ENCODE results near the gene MAT2B. TPM values are rescaled to one million over a fixed set of nuclear protein-coding genes. Genes with fewer than 3 reads are reported as not detected.
A peak's percentile ranks its signal among the peaks of the same experiment; 100 is the strongest.

The MAT2B gene
- total and polyA plus RNA-seq, 9 donors = 34.8 to 56.8 (median 51.0) TPM

DNA sequence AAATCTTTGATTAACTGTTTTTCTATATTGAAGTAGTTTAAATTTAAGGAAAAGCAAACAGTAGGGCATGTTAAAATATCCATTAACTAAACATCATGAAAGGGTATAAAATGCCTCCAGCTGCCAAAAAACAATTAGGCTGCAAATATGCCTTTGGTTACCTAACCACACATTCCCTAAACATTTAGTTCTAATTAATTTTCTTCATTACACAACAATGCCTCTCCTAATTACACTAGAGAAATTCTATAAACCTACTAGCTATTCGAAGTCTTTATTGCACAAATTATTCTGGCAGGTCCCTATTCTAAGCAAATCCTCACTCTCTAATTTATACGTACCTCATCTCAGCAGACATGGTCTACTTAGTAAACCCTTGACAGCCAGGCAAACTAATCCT, 37.4 kb downstream of the MAT2B start:
- no peak for DNase-seq
- H3K4me1 ChIP-seq (ENCODE audit: control insufficient read depth, insufficient read depth, low read length) = no peaks in the 10 kb centered on the region
- WGBS (ENCODE audit: insufficient coverage) = 71% methylated on average over 1 of the region's 2 CpGs
- H3K36me3 ChIP-seq (ENCODE audit: control insufficient read depth, insufficient read depth, low read length) = no peaks in the 10 kb centered on the region
- no peak overlapping the region for H3K4me3 ChIP-seq (ENCODE audit: low read length)
- no peaks in the 10 kb centered on the region for H3K27me3 ChIP-seq (ENCODE audit: control insufficient read depth, insufficient read depth, low read length)
- H3K9me3 ChIP-seq (replicated peaks; ENCODE audit: control insufficient read depth, low read depth, low read length) = no peaks in the 10 kb centered on the region
- no peak overlapping the region for H3K27ac ChIP-seq (ENCODE audit: low read length)

DNA sequence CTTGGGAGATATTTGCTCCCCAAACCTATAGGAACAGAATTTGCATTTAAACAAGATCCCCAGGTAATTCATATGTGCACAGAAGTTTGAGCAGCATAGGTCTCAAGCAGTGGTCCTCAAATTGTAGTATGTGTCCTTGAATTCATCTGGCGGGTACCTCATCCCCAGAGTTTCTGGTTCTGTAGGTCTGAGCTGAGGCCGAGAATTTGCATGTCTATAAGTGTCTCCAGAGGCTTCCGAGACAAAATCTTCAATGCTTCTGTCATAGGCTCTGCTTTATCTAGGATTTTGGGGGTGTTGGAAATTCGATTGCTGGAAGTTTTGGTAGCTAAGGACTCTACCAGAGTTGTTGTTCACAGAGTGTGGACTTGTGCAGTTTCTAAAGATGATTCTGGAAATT, 38.6 kb downstream of the MAT2B start:
- Histone ChIP-seq H3K36me3 (ENCODE audit: control insufficient read depth, insufficient read depth, low read length) (no peaks in the 10 kb centered on the region), H3K27me3 (ENCODE audit: control insufficient read depth, insufficient read depth, low read length) (no peaks in the 10 kb centered on the region), H3K4me3 (ENCODE audit: low read length) (no peak overlapping the region), H3K9me3 (replicated peaks; ENCODE audit: control insufficient read depth, low read depth, low read length) (no peaks in the 10 kb centered on the region), H3K27ac (ENCODE audit: low read length) (no peak overlapping the region), H3K4me1 (ENCODE audit: control insufficient read depth, insufficient read depth, low read length) (no peaks in the 10 kb centered on the region)
- no peak for DNase-seq
- 50% methylated on average over 3 of the region's 4 CpGs for WGBS (ENCODE audit: insufficient coverage)

DNA sequence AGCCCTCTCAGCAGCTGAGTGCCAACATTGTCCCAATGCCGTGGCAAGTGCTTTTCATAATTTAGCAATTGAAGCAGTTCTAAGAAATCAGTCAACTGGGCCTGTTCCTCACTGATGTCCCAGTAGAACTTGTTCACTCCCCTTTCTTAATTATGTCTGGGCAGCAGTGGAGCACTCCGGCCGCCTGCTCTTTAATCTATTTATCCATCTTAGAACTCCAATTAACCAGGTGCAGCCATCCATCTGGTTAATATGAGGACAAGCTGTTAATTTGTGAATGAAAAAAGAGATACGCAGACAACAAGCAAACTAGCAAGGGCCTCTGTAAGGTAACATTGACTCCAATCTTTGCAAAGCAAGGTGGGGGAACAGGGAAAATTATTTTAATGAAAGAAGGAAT, 39.4 kb downstream of the MAT2B start:
- H3K4me3 ChIP-seq (ENCODE audit: low read length) = no peak overlapping the region
- DNase-seq = no peak
- WGBS (ENCODE audit: insufficient coverage) = 85% methylated on average over 2 of the region's 4 CpGs
- H3K36me3 ChIP-seq (ENCODE audit: control insufficient read depth, insufficient read depth, low read length) = no peaks in the 10 kb centered on the region
- no peaks in the 10 kb centered on the region for H3K27me3 ChIP-seq (ENCODE audit: control insufficient read depth, insufficient read depth, low read length)
- no peak overlapping the region for H3K27ac ChIP-seq (ENCODE audit: low read length)
- H3K9me3 ChIP-seq (replicated peaks; ENCODE audit: control insufficient read depth, low read depth, low read length) = no peaks in the 10 kb centered on the region
- no peaks in the 10 kb centered on the region for H3K4me1 ChIP-seq (ENCODE audit: control insufficient read depth, insufficient read depth, low read length)

DNA sequence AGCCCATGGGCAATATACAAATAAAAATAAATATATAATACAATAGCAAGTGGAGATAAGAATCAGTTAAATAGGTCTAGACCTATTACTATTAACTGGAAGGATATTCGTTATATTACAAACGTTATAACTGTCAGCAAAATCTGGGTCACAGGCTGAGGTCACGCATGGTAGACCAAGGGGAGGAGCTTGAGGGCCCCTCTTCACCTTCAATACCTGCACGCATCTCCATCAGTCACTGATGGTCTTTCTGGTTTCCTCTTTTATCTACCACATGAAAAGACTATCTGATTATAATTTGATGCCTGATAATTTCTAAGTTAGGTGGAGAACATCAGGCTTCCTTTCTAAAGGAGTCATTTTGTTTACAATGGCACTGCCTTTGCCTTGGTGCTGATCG, 43.2 kb downstream of the MAT2B start:
- Histone ChIP-seq H3K36me3 (ENCODE audit: control insufficient read depth, insufficient read depth, low read length) (no peaks in the 10 kb centered on the region), H3K4me3 (ENCODE audit: low read length) (no peak overlapping the region), H3K9me3 (replicated peaks; ENCODE audit: control insufficient read depth, low read depth, low read length) (no peaks in the 10 kb centered on the region), H3K27me3 (ENCODE audit: control insufficient read depth, insufficient read depth, low read length) (no peaks in the 10 kb centered on the region), H3K27ac (ENCODE audit: low read length) (no peak overlapping the region), H3K4me1 (ENCODE audit: control insufficient read depth, insufficient read depth, low read length) (no peaks in the 10 kb centered on the region)
- WGBS (ENCODE audit: insufficient coverage) = no CpG with 5 or more reads among the region's 5 CpGs
- DNase-seq = no peak

DNA sequence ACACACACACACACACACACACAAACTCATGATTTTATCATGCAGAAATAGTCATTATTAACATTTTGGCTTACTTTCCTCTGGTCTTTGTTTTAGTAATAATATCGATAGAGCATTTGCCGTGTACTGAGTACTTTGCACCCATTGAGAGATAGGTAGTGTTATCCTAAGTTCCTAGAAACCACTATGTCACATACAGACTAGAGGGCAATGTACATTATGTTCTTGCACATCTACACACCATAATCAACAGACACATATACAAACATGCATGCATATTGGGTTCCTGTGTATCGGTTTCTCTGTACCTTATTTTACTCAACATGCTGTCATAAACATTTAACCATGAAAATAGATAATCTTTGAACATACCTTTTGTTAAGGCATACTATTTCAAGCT, 45.7 kb downstream of the MAT2B start:
- H3K4me3 ChIP-seq (ENCODE audit: low read length) = no peak overlapping the region
- H3K27me3 ChIP-seq (ENCODE audit: control insufficient read depth, insufficient read depth, low read length) = no peaks in the 10 kb centered on the region
- no CpG with 5 or more reads among the region's 3 CpGs for WGBS (ENCODE audit: insufficient coverage)
- H3K4me1 ChIP-seq (ENCODE audit: control insufficient read depth, insufficient read depth, low read length) = no peaks in the 10 kb centered on the region
- no peak for DNase-seq
- H3K27ac ChIP-seq (ENCODE audit: low read length) = no peak overlapping the region
- H3K36me3 ChIP-seq (ENCODE audit: control insufficient read depth, insufficient read depth, low read length) = no peaks in the 10 kb centered on the region
- H3K9me3 ChIP-seq (replicated peaks; ENCODE audit: control insufficient read depth, low read depth, low read length) = no peaks in the 10 kb centered on the region

DNA sequence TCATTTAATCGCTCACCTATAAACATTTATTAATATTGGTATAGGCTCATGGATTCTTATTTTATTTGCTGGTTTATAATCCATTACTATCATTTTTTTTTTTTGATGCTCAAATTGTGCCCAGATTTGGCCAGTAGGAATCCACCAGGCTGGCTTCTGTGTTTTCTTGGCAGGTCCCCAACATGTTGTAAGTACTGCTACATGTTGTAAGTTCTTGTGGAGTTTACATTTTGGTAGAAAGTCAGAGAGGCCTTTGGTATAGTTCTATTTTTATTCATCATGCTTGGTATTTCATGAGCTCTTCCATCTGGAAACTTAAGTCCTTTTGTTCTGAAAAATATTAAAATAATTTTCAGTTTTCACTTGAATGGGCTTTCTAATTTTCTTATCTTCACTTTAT, 47.1 kb downstream of the MAT2B start:
- Histone ChIP-seq H3K27ac (ENCODE audit: low read length) (no peak overlapping the region), H3K4me3 (ENCODE audit: low read length) (no peak overlapping the region), H3K4me1 (ENCODE audit: control insufficient read depth, insufficient read depth, low read length) (no peaks in the 10 kb centered on the region), H3K27me3 (ENCODE audit: control insufficient read depth, insufficient read depth, low read length) (no peaks in the 10 kb centered on the region), H3K36me3 (ENCODE audit: control insufficient read depth, insufficient read depth, low read length) (no peaks in the 10 kb centered on the region), H3K9me3 (replicated peaks; ENCODE audit: control insufficient read depth, low read depth, low read length) (no peaks in the 10 kb centered on the region)
- no peak for DNase-seq
- no CpG with 5 or more reads among the region's 1 CpG for WGBS (ENCODE audit: insufficient coverage)

DNA sequence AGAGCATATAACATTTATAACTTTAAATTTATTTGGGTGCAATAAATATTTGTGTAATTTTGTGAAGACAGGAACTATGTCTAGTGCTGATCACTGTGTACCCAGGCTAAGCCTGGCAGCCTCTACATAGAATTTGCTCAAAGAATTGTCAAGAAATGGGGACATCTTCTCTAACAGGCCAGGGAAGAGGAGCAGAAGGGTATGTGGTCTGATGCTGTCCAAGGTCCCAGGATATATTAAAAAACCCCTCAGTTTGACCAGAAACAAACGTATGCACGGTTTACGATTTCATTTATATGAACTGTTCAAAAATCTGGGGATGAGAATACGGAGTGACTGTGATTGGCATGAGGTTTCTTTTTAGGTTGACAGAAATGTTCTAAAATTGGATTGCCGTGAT, 55.9 kb downstream of the MAT2B start:
- no CpG with 5 or more reads among the region's 5 CpGs for WGBS (ENCODE audit: insufficient coverage)
- peaks cover 10% of the 10 kb centered on the region for H3K27me3 ChIP-seq (ENCODE audit: control insufficient read depth, insufficient read depth, low read length)
- no peaks in the 10 kb centered on the region for H3K9me3 ChIP-seq (replicated peaks; ENCODE audit: control insufficient read depth, low read depth, low read length)
- no peak for DNase-seq
- H3K4me1 ChIP-seq (ENCODE audit: control insufficient read depth, insufficient read depth, low read length) = peaks cover 10% of the 10 kb centered on the region
- H3K4me3 ChIP-seq (ENCODE audit: low read length) = no peak overlapping the region
- H3K27ac ChIP-seq (ENCODE audit: low read length) = no peak overlapping the region
- no peaks in the 10 kb centered on the region for H3K36me3 ChIP-seq (ENCODE audit: control insufficient read depth, insufficient read depth, low read length)

DNA sequence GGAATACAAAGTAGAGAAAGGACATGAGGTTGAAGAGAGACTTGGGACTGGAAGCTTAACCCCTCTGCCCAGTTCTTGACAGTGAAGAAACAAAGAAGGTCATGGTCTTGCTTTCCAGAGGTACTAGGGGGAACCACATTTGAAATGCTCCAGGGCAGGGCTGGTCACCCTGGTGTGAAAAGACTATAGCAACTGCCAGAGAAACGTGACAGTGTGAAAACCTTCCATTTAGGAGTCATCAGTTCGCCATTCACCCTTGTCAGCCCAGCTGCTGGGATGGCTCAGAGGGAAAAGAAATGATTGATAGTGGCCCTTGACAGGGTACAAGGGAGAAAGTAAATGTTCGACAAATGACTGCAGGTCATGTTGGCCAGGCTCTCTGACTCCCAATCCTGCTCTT, 56.7 kb downstream of the MAT2B start:
- no peak overlapping the region for H3K4me3 ChIP-seq (ENCODE audit: low read length)
- H3K9me3 ChIP-seq (replicated peaks; ENCODE audit: control insufficient read depth, low read depth, low read length) = no peaks in the 10 kb centered on the region
- no peak overlapping the region for H3K27ac ChIP-seq (ENCODE audit: low read length)
- 50% methylated on average over 2 of the region's 3 CpGs for WGBS (ENCODE audit: insufficient coverage)
- no peak for DNase-seq
- H3K36me3 ChIP-seq (ENCODE audit: control insufficient read depth, insufficient read depth, low read length) = no peaks in the 10 kb centered on the region
- H3K27me3 ChIP-seq (ENCODE audit: control insufficient read depth, insufficient read depth, low read length) = peaks cover 15% of the 10 kb centered on the region
- peaks cover 10% of the 10 kb centered on the region for H3K4me1 ChIP-seq (ENCODE audit: control insufficient read depth, insufficient read depth, low read length)

DNA sequence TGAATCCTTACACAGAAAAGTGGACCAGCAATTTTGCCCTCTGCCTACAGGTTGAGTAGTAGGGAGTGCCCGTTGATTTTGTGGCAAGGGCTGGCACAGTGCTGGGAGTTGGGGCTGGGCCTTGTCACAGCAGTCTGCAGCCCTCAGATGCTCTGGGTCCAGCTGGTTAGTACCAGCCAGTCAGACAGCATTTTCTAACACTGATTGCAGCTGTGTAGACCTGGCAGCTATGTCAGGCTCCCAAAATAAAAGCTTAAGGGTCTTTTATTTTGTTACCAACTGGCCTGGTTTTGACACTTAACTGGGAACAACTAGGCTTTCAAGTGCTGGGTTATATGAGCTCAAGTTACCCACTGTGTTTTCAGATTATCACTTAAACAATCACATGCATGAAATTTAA, 57.7 kb downstream of the MAT2B start:
- H3K27me3 ChIP-seq (ENCODE audit: control insufficient read depth, insufficient read depth, low read length) = peaks cover 16% of the 10 kb centered on the region
- no peaks in the 10 kb centered on the region for H3K9me3 ChIP-seq (replicated peaks; ENCODE audit: control insufficient read depth, low read depth, low read length)
- H3K27ac ChIP-seq (ENCODE audit: low read length) = no peak overlapping the region
- H3K36me3 ChIP-seq (ENCODE audit: control insufficient read depth, insufficient read depth, low read length) = no peaks in the 10 kb centered on the region
- WGBS (ENCODE audit: insufficient coverage) = no CpG with 5 or more reads among the region's 1 CpG
- peak; percentile 5 for DNase-seq
- H3K4me1 ChIP-seq (ENCODE audit: control insufficient read depth, insufficient read depth, low read length) = peaks cover 10% of the 10 kb centered on the region
- H3K4me3 ChIP-seq (ENCODE audit: low read length) = no peak overlapping the region

DNA sequence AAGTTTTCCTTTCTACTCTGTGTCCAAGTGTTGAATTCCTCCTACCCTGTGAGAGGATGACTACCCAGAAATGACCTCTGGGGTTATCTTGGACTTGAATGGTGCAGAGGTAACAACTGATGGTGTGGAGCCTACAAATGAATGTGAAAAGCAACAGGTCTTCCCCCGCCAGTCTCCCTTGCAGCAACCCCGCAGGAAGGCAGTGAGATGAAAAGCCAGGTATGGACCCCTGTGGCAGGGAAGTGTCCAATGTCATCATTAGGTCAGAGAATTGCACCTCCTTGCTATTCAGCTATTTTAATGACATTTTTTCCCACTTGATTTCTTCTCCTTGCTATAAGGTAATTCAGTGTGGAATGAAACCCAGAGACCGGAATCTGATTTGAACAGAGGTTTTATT, 58.5 kb downstream of the MAT2B start:
- no peak for DNase-seq
- Histone ChIP-seq H3K4me1 (ENCODE audit: control insufficient read depth, insufficient read depth, low read length) (peaks cover 10% of the 10 kb centered on the region), H3K27me3 (ENCODE audit: control insufficient read depth, insufficient read depth, low read length) (peaks cover 16% of the 10 kb centered on the region), H3K27ac (ENCODE audit: low read length) (no peak overlapping the region), H3K4me3 (ENCODE audit: low read length) (no peak overlapping the region), H3K9me3 (replicated peaks; ENCODE audit: control insufficient read depth, low read depth, low read length) (no peaks in the 10 kb centered on the region), H3K36me3 (ENCODE audit: control insufficient read depth, insufficient read depth, low read length) (no peaks in the 10 kb centered on the region)
- 50% methylated on average over 1 of the region's 3 CpGs for WGBS (ENCODE audit: insufficient coverage)

DNA sequence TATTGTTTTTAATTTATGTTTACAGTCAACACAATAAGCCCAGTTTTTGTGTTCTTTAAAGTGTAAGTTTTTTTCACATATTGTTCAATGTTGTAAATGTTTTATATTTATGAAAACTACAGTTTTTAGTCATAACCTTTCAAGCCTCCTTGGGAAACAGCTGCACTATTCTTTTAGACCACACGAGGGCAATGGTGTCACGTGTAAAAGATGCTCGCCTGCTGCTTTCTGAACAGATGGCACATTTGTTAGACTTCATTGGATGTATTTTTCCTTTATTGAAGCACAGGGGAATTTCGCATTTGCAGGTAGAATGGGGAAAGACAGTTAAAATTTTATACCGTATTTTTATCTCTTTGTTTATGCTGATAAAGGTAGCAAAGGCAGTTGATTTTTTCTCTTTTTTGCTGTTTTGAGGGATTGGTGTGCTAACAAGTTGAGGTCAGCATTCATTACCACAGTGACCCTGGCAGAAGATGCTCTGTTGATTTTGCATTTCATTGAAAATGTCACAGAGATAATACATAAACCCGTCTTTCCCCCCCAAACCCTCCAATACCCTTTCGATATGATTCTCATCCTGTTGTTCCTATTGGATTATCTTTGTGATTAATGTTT, 59.0 kb downstream of the MAT2B start:
- no peak overlapping the region for H3K27ac ChIP-seq (ENCODE audit: low read length)
- H3K4me1 ChIP-seq (ENCODE audit: control insufficient read depth, insufficient read depth, low read length) = peaks cover 10% of the 10 kb centered on the region
- WGBS (ENCODE audit: insufficient coverage) = 0% methylated on average over 3 of the region's 7 CpGs
- no peaks in the 10 kb centered on the region for H3K36me3 ChIP-seq (ENCODE audit: control insufficient read depth, insufficient read depth, low read length)
- H3K9me3 ChIP-seq (replicated peaks; ENCODE audit: control insufficient read depth, low read depth, low read length) = no peaks in the 10 kb centered on the region
- no peak overlapping the region for H3K4me3 ChIP-seq (ENCODE audit: low read length)
- peaks cover 16% of the 10 kb centered on the region for H3K27me3 ChIP-seq (ENCODE audit: control insufficient read depth, insufficient read depth, low read length)
- peak; percentile 73 for DNase-seq

Measured in muscle of leg (tissue), 11 donors.